Calu3 (cell line): ENCODE data around the gene WNT7B. TPM values are rescaled to one million over a fixed set of nuclear protein-coding genes. Genes with fewer than 3 reads are reported as not detected.

Experiments used
- BruUV-seq: library from RNA; stranded (reverse); fragments of 400-500 nt; replicated peaks from 2 replicates; lab custom pipeline; 2021; lab: Mats Ljungman, UMichigan
- CTCF ChIA-PET: fragments of 300-600 bp; sonication (Branson Sonifier 250); formaldehyde crosslinking; loops from one replicate; lab custom pipeline; 2022; ENCODE audit warnings: antibody characterized with exemption; lab: Charles Lee
- DNase-seq: peaks from one replicate; pipeline ENCODE4 v3.0.0; 2022
- H3K27ac Mint-ChIP-seq: one replicate; pipeline ENCODE4 v1.8.0; 2022; ENCODE audit warnings: mixed read lengths; ENCODE audit not compliant: unreplicated experiment
- H3K27me3 Mint-ChIP-seq: one replicate; pipeline ENCODE4 v1.8.0; 2022; ENCODE audit warnings: mixed read lengths; ENCODE audit not compliant: unreplicated experiment
- H3K36me3 Mint-ChIP-seq: one replicate; pipeline ENCODE4 v1.8.0; 2022; ENCODE audit warnings: mild to moderate bottlenecking, moderate library complexity, mixed read lengths; ENCODE audit not compliant: insufficient read depth, unreplicated experiment
- H3K4me1 Mint-ChIP-seq: one replicate; pipeline ENCODE4 v1.8.0; 2022; ENCODE audit warnings: mild to moderate bottlenecking, low read depth, mixed read lengths; ENCODE audit not compliant: unreplicated experiment
- H3K4me3 Mint-ChIP-seq: one replicate; pipeline ENCODE4 v1.8.0; 2022; ENCODE audit warnings: mild to moderate bottlenecking, low read depth, moderate library complexity, mixed read lengths; ENCODE audit not compliant: unreplicated experiment
- H3K9me3 Mint-ChIP-seq: one replicate; pipeline ENCODE4 v1.8.0; 2022; ENCODE audit warnings: low read depth, mixed read lengths; ENCODE audit not compliant: unreplicated experiment
- intact Hi-C: fragments of 100-400 bp; cut with micrococcal nuclease; formaldehyde crosslinking; loops from one replicate; pipeline ENCODE4 v1.10.0; 2022; ENCODE audit not compliant: unreplicated experiment
- total RNA-seq: library from RNA; stranded (reverse); gene quantifications from 2 replicates; pipeline ENCODE4 v1.2.3, GENCODE V29; 2022
- TF ChIP-seq, protein P1 (sequence below): fragments of 200-600 bp; IDR thresholded peaks from one replicate; pipeline ENCODE4 v1.8.0; 2022; ENCODE audit warnings: antibody characterized with exemption; ENCODE audit not compliant: unreplicated experiment

Gene WNT7B
- total RNA-seq, 1 experiment from 2014 or later: 100.0 TPM

DNA sequence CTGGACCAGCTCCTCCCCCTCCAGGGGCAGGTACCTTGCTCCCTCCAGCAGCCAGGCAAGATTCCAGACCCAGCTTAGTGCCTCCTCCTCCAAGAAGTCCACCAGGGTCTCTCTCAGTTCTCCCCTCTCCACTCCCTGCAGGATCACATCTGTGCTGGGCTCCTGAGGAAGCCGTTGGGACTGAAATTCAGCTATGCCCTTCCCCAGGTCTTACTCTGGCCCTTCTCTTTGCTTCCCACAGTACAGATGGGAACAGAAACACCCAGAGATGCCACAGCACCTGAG is 14.6 kb downstream of the WNT7B start:
- CTCF ChIA-PET: interaction anchor here (0.6 kb wide), 1 partner anchor 51 kb away, joined by 3 read pairs; no protein-coding TSS in a partner anchor
- DNase-seq: no peak
- Mint-ChIP-seq H3K27me3 (no peaks in the 10 kb centered on the region), H3K4me1 (peaks cover 15% of the 10 kb centered on the region), H3K9me3 (no peaks in the 10 kb centered on the region), H3K36me3 (peaks cover 41% of the 10 kb centered on the region), H3K4me3 (no peak overlapping the region), H3K27ac (no peak overlapping the region)
- no TSS peak for BruUV-seq
- intact Hi-C loops: no loop called here
- TF ChIP-seq, protein P1, sequence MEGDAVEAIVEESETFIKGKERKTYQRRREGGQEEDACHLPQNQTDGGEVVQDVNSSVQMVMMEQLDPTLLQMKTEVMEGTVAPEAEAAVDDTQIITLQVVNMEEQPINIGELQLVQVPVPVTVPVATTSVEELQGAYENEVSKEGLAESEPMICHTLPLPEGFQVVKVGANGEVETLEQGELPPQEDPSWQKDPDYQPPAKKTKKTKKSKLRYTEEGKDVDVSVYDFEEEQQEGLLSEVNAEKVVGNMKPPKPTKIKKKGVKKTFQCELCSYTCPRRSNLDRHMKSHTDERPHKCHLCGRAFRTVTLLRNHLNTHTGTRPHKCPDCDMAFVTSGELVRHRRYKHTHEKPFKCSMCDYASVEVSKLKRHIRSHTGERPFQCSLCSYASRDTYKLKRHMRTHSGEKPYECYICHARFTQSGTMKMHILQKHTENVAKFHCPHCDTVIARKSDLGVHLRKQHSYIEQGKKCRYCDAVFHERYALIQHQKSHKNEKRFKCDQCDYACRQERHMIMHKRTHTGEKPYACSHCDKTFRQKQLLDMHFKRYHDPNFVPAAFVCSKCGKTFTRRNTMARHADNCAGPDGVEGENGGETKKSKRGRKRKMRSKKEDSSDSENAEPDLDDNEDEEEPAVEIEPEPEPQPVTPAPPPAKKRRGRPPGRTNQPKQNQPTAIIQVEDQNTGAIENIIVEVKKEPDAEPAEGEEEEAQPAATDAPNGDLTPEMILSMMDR: no peak

DNA sequence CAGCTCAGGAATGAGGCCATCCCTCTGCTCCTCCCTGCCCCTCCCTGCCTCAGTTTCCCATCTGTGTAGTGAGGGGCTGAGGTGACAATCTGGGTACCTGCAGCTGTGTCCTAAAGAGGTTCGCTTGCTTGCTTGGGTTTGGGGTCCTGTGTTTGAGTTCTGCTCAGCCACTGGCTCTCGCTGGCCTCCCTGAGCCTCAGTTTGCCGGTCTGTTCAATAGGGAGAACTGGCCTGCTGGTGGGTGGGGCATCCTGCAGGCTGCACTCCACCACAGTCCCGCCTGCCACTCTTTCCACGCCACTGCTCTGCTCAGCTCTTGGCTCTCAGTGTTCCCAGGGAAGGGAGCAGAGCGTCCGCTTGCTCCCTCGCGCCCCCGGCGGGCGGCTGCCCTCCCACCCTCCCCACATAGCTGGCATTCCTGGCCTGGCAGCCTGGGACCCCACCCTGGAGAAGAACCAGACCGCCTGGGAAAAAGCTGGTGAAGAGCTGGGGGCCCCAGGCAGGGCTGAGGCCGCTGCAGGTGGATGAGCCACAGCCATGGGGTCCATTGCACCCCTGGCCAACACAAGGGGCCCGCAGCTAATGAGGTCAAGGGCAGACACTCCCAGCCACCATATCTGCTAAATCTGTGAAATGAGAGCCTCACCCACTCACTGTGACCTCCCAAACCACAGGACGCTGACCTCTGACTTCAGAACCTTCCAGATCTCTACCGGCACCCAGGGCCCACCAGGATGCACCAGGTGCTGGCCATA is 15.1 kb downstream of the WNT7B start:
- no peak overlapping the region for H3K4me3 Mint-ChIP-seq
- TF ChIP-seq, protein P1: no peak
- peaks cover 15% of the 10 kb centered on the region for H3K4me1 Mint-ChIP-seq
- no peaks in the 10 kb centered on the region for H3K9me3 Mint-ChIP-seq
- no TSS peak for BruUV-seq
- CTCF ChIA-PET: interaction anchor here (0.6 kb wide), 1 partner anchor 50 kb away, joined by 3 read pairs; no protein-coding TSS in a partner anchor
- H3K36me3 Mint-ChIP-seq: peaks cover 41% of the 10 kb centered on the region
- H3K27ac Mint-ChIP-seq: no peak overlapping the region
- no peak for DNase-seq
- H3K27me3 Mint-ChIP-seq: no peaks in the 10 kb centered on the region
- intact Hi-C loops: no loop called here

DNA sequence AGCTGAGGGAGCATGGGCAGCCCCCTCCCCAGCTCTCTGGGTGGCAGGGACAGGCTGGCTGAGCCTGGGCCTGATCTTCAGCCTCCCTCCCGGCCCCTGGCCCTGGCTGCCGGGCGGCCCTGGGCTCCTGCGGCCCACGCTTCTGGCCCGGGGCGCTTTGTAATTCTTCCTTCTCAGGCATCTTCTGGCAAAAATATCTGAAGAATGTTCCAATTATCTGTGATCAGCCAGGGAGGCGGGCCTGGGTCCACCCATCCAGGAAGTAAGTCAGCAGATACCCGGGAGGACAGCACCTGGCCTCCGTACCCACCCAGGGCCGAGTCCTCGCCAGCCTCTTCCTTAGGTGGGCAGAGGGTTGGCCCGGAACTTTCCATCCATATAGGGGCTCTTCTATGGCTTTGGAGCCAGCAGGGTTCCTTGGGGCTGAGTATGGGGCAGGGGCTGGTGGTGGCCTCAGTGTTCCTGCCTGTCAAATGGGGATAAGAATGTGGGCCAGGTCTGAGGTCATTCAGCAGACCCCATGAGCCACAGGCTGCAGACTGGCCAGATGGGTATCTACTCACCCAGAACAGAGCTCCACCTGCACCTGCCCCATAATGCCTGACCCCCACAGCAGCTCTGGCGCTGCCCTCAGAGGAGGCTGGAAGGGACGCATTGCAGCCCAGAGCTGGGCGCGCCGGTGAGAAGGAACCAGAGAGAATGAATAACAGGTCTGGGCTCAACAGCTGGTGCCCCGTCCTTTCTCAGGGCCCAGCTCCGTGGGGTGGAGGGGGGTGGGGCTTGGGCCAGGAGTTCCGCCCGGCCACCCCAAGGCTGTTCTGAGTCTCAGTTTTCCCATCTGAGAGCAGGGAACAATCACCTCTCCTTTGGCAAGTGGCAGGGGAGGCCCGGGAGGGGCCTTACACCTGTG is 16.2 kb downstream of the WNT7B start:
- intact Hi-C loops: no loop called here
- H3K4me3 Mint-ChIP-seq: no peak overlapping the region
- H3K27ac Mint-ChIP-seq: no peak overlapping the region
- H3K4me1 Mint-ChIP-seq: peaks cover 15% of the 10 kb centered on the region
- H3K27me3 Mint-ChIP-seq: no peaks in the 10 kb centered on the region
- TF ChIP-seq, protein P1: no peak
- no peaks in the 10 kb centered on the region for H3K9me3 Mint-ChIP-seq
- peaks cover 35% of the 10 kb centered on the region for H3K36me3 Mint-ChIP-seq
- CTCF ChIA-PET: no interaction called here
- no peak for DNase-seq
- BruUV-seq: no TSS peak

DNA sequence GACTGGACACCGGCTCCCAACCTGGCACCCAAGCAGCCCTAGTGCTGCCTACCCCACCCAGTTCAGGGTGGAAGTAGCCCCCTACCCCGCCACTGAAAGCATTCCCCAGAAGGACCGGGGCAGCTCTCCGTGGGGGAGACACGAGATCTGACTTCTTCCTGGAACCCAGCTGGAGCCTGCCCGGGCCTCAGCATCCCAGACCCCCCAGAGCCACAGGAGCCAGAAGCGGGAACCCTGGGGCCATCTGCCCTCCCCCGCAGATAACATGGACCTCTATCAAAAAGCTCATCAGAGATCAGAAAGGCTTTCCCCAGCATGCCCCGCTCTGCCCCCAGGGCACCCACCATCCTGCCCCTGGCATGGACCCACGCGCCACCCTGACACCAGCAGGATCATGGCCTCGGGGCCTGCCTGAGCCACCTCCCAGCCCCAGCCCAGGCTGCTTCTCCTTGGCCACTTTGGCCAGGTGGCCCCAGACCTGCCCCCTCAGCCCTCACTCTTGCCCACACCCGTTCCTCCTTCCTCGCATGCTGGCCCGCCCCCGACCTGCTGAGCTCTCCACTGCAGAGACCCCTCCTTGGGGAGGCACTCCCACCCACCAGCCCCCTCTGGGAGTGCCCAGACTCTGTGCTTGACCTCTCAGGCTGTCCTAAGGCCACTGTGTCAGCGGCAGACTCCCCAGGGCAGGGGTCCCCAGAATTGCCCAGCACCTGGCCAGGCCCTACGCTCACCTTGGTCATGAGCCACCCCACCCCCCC is 17.1 kb downstream of the WNT7B start:
- DNase-seq: no peak
- Mint-ChIP-seq H3K36me3 (peaks cover 29% of the 10 kb centered on the region), H3K27me3 (no peaks in the 10 kb centered on the region), H3K4me3 (no peak overlapping the region), H3K4me1 (peaks cover 12% of the 10 kb centered on the region), H3K9me3 (no peaks in the 10 kb centered on the region), H3K27ac (no peak overlapping the region)
- TF ChIP-seq, protein P1: no peak
- intact Hi-C loops: no loop called here
- no TSS peak for BruUV-seq
- CTCF ChIA-PET: interaction anchor here (0.7 kb wide), 1 partner anchor 67 kb away, joined by 3 read pairs; no protein-coding TSS in a partner anchor
